Activated CD4-positive, alpha-beta T cell treated with anti-CD3 and anti-CD28 coated beads, Interleukin-2, amount 50 U/mL, for 24 hours (primary cell): Measurements from ENCODE around the gene LRRC61.
"Not testable (repeated sequence)": the region's sequence is repeated elsewhere in the genome, so short reads cannot be mapped to it uniquely, and the experiment has no call there.

Experiments
- DNase-seq, 2 donors: peaks; one replicate each; pipeline ENCODE4 v3.0.0-alpha.2; 2020; ENCODE audit warnings: low read depth in 1 of 2, low spot score in 1 of 2

LRRC61 gene

DNA sequence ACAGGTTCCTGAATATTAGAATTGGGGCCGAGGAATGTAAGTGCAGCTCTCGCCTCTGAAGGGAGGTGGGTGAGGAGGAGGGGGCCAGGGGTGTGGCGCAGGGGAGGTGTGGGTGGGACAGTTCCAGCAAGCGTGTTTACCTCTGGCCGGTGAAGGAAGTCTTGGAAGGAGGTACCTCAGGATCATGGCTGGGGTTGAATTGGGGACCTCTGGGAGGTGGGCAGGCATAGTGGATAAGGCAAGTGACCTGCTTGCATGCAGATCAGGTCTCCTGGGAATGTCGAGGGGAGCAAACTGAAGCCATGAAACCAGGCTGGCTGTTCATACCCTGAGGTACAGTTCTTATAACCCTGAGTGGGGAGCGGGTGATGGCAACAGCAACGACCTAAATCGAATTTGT, 57.9 kb downstream of the LRRC61 start:
- no peak for DNase-seq

DNA sequence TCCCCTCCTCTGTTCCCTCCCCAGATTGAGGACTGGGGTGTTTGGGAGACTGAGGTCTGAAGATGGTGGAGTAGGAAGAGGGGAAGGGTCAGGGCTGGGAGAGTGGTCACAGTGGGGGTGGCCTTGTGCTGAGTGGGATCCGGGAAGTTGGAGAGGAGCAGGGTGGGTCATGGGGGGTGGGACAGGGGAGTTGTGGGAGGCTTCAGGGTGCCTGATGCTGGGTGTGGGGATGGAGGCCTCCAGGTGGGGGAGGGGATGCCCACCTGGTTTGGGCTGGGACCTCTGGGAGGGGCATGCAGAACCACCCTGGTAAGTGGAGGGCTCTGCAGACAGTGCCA, 58.6 kb downstream of the LRRC61 start:
- DNase-seq: no peak

DNA sequence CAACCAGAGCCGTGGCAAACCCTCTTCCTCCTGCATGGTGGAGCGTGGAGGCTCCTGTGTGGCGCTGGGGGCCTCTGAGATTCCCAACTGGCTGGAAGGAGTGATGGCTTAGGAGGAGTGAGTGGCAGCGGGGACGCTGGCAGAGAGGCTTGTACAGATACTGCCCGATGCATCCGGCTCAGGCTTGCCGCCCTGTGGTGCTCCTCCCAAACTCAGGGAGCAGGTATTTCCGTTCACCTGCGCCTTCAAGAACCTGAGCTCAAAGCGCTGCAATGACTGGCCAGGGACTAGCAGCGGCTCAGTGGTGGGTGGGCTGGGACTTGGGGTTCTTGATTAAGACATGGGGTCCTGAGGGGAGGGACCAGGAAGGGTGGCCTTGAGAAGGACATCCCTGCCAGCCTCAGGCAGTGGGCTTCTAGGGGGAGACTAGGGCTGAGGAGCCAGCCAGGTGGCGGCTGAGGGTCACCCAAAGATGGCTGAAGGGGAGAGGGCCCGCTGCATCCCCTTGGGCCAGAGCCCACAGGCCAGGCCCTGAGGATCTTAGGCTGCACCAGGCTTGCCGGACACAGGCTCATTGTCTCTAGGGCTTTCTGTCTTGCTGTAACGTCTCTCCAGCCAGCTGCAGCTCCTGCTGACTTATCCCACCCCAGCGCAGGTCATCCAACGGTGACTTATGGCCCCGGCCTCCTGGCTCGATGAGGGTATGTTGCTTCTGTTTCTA, 59.1 kb downstream of the LRRC61 start:
- DNase-seq: no peak

DNA sequence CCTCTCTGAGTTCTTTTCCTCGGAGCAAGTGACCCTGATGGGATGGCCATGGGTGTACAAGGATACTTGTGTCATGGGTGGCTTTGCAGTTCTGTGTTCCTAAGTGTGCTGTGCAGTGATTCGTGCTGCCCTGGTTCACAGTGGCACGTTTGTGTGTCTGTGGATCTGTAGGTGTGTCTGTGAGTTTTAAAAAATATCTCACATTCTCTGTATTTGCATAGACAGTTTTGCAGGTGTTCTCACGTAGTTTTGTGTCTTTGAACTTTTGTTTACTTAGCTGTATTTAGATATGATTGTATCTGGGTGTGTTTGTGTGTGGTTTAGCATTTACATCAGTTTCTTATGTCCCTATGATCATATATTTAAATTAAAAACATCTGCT, 59.7 kb downstream of the LRRC61 start:
- no peak for DNase-seq

DNA sequence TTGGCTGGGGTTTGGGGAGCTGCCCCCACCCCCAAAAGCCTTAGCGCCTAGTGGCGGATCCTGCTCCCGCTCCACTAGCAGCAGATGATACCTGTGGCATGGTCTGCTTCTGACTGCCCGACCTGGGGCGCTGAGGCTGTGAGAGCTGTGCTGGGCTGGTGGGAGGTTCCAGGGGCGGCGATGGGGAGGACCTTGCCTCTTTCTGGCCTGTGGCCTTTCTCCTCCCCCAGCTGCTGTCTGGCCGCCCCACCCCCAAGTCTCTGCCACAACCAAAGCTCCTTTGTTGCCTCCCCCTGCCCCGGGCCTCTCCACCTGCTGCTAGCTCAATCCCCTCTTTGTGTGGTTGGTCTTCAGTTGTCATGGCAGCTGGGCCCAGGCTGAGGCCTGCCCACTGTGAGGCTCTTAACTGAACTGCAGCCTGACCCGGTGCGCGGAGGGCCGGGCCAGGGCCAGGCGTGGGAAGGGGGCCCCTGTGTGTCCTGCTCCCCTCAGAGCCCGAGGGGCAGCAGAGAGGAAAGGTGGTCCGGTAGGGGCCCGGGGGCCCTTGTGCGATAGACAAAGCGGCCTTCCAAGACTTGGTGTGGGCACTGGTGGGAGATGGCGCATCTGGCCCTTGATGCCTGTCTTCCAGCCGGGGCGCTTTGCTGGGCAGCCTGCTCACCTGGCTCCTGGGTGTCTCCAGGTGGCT, 60.7 kb downstream of the LRRC61 start:
- DNase-seq: no peak

DNA sequence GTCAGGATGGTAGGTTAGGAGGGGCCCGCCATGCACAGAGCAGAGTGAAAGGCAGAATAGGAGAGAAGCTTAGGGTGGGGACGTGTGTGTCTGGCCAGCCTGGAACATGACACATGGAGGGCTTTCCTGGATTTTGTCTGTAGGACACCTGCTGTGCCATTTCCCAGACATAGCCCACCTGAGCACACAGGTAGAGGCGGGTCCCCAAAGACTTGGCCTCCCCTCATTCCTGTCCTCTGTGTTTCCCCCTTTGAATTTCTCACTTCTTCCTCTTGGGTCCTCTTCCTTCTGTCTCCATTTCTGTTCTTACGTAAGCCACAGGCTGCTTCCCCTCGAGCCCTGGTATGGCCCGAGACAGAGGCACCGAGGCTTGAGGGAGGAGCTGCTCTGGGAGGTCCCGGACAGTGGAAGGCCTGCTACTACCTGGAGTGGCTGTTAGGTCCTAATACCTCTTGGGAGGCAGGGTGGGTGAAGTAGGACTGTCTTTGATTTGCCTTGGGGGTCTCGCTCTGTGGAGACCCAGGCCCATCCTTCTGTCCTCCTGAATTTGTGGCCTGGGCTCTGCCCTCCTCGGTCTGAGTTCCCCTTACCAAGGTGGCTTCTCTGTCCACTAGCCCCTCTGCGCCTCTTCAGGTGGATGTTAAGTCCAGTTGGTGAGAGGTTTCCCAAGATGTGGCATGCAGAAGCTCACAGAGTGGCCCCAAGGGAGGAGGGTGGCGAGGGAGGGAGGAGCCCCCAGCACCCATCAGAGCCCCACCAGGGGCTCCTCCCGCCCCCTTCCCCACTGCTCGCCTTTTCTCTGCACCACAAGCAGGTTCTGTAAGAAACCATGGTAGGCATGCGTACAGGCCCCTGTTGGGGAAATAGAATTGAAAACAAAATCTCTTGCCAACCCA, 61.5 kb downstream of the LRRC61 start:
- DNase-seq: no peak

DNA sequence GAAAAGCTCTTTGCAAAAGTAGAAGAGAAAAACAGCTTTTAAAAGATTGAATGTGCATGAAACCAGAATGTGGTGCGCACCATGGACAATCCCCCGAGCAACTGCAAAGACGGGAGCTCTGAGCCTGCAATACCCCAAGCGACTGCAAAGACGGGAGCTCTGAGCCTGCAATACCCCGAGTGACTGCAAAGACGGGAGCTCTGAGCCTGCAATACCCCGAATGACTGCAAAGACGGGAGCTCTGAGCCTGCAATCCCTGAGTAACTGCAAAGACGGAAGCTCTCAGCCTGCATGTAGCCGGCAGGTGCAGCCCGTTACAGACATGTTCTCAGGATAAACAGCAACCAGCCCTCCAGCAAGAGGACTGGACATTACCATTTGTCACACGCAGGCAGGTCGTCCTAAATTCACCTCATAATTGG, 62.2 kb downstream of the LRRC61 start:
- DNase-seq: no peak

DNA sequence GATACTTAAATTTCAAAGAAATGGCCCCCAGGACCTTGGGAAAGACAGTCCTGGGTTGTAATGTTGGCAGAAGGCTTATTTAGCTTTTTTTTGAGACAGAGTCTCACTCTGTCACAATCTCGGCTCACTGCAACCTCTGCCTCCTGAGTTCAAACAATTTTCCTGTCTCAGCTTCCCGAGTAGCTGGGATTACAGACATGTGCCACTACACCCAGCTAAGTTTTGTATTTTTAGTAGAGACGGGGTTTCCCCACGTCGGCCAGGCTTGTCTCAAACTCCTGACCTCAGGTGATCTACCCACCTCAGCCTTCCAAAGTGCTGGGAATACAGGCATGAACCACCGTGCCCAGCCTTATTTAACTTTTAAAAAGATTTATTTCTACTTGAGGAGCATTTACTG, 62.7 kb downstream of the LRRC61 start:
- not testable (repeated sequence) for DNase-seq
